Right atrium auricular region (tissue), 2 donors: ENCODE data around the gene OLFML3. TPM values are rescaled to one million over a fixed set of nuclear protein-coding genes. Genes with fewer than 3 reads are reported as not detected.
A peak's percentile ranks its signal among the peaks of the same experiment; 100 is the strongest.

Experiments used
- DNase-seq: peaks from one replicate; pipeline ENCODE4 v3.0.0-alpha.2; 2019; ENCODE audit warnings: low spot score
- H3K27ac ChIP-seq, 2 donors: fragments of 200-600 bp; sonication (generic); 1 replicate in 1 of 2; 2 replicates in 1 of 2; pipeline ENCODE4 v1.5.1; 2016 to 2019
- H3K27me3 ChIP-seq, 2 donors: fragments of 200-600 bp; sonication (generic); one replicate each; pipeline versions ENCODE4 v1.5.1 to v1.6.0; 2017 to 2019
- H3K36me3 ChIP-seq: fragments of 200-600 bp; sonication (generic); one replicate; pipeline ENCODE4 v1.5.1; 2016
- H3K4me1 ChIP-seq, 2 donors: fragments of 200-600 bp; sonication (generic); one replicate each; pipeline versions ENCODE4 v1.5.1 to v1.6.0; 2017 to 2019
- H3K4me3 ChIP-seq, 2 donors: fragments of 200-600 bp; sonication (generic); 1 replicate in 1 of 2; 2 replicates in 1 of 2; pipeline ENCODE4 v1.5.1; 2017 to 2019; ENCODE audit warnings: mild to moderate bottlenecking in 1 of 2, moderate library complexity in 1 of 2
- H3K9me3 ChIP-seq, 2 donors: fragments of 200-600 bp; sonication (generic); one replicate each; pipeline ENCODE4 v1.5.1; 2019
- total RNA-seq, 2 donors: library from RNA; depleted of rRNA; stranded (reverse); fragments of >200 nt; gene quantifications; one replicate each; pipeline ENCODE4 v1.1.0, GENCODE V29; 2016
- TF ChIP-seq, protein P1 (sequence below), 2 donors: fragments of 200-600 bp; sonication (generic); IDR thresholded peaks; one replicate each; pipeline ENCODE4 v1.5.1; 2019; ENCODE audit warnings: antibody characterized with exemption in 2 of 2

The OLFML3 gene, protein sequence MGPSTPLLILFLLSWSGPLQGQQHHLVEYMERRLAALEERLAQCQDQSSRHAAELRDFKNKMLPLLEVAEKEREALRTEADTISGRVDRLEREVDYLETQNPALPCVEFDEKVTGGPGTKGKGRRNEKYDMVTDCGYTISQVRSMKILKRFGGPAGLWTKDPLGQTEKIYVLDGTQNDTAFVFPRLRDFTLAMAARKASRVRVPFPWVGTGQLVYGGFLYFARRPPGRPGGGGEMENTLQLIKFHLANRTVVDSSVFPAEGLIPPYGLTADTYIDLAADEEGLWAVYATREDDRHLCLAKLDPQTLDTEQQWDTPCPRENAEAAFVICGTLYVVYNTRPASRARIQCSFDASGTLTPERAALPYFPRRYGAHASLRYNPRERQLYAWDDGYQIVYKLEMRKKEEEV
- total RNA-seq, result 10 to 100 TPM; 22.4 to 28.6 TPM

DNA sequence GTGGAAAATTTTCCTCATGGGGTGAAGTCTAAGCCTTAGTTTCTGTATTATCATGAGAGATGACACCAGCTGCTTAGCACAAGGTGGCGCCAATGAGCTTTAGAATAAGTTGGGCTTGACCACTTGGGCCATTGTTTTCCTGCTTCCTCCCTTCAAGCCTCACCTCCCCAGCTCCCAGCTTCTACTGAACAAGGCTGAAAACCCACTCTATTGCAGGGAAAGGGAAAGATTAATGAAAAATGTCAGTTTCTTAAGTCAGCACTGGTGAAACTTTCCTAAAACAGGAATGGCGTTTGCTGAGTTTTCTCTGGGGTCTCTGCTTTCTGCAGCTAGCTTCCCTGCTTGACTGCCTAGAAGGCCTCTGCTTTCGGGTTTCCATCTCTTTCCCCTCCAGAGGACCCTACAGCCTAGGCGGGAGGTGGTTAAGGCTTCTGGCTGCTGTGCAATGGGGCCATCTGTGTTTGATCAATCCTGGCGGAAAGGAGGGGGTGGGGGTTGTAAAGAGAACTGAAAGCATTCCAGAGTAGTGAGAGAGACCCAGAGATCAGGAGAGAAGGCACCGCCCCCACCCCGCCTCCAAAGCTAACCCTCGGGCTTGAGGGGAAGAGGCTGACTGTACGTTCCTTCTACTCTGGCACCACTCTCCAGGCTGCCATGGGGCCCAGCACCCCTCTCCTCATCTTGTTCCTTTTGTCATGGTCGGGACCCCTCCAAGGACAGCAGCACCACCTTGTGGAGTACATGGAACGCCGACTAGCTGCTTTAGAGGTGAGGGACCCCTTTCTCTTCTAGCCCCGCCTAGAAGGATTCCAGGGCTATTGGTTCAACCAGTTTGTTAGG lies at the start of gene OLFML3:
Gene OLFML3, plus strand, starts transcription at position 612 of the 840 bp plus-strand sequence. Its CDS starts 43 bp downstream, at position 655.
- Histone ChIP-seq H3K4me1 (peaks cover 0 to 55% of the 10 kb centered on the region in 2 donors), H3K27ac (peak within 1 kb of the TSS; percentile 37 to 63), H3K36me3 (peaks cover 8% of the 10 kb centered on the region), H3K9me3 (no peaks in the 10 kb centered on the region), H3K27me3 (no peaks in the 10 kb centered on the region), H3K4me3 (peak within 1 kb of the TSS; percentile 30 to 33)
- peak; percentile 91 for DNase-seq
- TF ChIP-seq, protein P1, sequence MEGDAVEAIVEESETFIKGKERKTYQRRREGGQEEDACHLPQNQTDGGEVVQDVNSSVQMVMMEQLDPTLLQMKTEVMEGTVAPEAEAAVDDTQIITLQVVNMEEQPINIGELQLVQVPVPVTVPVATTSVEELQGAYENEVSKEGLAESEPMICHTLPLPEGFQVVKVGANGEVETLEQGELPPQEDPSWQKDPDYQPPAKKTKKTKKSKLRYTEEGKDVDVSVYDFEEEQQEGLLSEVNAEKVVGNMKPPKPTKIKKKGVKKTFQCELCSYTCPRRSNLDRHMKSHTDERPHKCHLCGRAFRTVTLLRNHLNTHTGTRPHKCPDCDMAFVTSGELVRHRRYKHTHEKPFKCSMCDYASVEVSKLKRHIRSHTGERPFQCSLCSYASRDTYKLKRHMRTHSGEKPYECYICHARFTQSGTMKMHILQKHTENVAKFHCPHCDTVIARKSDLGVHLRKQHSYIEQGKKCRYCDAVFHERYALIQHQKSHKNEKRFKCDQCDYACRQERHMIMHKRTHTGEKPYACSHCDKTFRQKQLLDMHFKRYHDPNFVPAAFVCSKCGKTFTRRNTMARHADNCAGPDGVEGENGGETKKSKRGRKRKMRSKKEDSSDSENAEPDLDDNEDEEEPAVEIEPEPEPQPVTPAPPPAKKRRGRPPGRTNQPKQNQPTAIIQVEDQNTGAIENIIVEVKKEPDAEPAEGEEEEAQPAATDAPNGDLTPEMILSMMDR (IDR thresholded peaks at IDR 0.05), result peak; percentile 57 to 76

DNA sequence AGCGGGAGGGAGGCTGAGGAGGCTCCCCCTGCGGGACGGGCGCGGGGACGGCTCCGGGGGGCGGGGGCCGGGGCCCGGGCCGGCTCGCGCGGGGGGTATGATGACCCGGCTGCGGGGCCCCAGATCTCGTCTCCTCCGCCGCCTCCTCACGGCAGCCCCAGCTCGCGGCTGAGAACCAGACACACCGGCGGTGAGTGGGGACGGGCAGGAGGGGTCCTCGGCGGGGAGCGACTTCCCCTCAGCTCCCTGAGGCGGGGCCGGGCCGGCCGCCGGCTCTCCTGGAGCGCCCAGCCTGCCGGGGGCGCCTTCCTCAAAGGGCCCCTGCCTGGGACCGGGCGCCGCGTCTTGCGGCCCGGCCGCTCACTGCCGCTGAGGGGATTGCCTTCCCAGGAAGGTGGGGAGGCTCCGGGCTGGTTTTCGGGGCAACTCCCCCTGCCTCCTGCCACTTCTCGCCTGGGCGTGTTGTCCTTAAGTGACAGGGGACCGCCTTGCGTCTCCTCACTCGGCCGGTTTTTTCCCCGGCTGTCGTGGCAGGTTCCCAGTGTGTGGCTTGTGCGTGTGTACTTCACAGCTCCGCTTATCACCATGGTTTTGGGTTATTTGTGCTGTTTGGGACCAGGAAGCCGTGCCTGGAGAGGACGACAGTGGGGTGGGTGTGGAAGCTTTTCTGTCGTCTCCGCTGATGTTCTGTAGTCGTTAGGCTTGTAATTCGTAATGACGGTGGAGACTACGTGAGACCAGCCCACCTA lies 49.4 kb upstream of the OLFML3 start:
- Histone ChIP-seq H3K36me3 (no peaks in the 10 kb centered on the region), H3K4me1 (peaks cover 0 to 47% of the 10 kb centered on the region in 2 donors), H3K27ac (peak overlapping the region; percentile 92 to 97), H3K27me3 (no peaks in the 10 kb centered on the region), H3K4me3 (peak overlapping the region; percentile 79 to 85), H3K9me3 (no peaks in the 10 kb centered on the region)
- DNase-seq, result peak; percentile 61
- TF ChIP-seq, protein P1 (IDR thresholded peaks at IDR 0.05), result peak in 1 of 2 donors; percentile 41

DNA sequence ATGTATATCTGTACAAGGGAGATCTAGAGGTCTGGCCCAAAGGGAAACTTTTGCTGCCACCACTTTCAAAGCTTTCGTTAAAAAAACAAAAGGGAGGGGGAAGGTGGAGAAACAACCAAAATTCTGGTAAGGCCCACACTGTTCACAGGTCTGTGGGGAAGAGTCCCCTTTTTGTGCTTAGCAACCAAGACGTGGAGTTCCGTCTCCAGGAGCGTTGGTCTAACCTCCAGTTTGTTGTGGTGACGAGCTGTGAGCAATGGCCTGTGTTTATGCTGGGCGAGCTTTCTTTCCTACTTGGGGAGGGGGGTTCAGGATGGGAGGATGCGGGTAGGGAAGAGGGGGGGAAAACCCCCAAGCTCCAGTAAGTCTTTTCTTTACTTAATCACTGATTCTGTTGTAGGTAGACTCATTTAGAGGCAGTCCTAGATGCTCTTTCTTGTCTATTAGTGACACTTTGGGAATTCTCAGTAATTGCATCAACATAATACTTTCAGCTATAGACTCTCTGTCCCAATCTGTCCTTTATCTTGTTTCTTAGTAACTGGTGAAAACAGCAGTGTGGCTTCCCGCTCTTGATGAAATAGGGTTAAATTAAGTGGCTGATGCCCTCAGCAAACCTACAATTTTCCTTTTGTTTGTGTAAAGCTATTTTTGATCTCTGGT lies 48.6 kb upstream of the OLFML3 start:
- TF ChIP-seq, protein P1 (IDR thresholded peaks at IDR 0.05), result no peak
- H3K4me1 ChIP-seq, result peaks cover 0 to 50% of the 10 kb centered on the region in 2 donors

DNA sequence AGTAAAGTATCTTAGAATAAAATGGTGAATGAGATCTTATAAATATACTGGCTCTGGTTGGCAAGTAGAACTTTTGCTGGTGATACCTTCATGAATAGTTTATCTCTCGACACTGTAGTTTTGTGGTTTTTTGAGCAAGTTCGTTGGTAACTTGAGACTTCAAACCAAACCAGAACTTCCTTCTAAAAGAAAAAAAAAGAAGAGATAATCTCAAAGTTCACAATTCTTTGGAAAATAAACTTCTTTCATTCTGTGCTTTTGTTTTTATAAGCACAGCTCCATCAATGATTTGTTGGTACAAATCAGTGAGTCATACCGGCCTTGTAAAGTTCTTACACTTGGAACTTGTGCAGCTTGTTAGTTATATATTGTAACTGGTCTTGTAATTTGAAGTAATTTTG lies 47.8 kb upstream of the OLFML3 start:
- Histone ChIP-seq H3K27ac (peak overlapping the region; percentile 92 to 97), H3K4me3 (peak overlapping the region; percentile 79 to 85), H3K36me3 (no peaks in the 10 kb centered on the region), H3K4me1 (peaks cover 0 to 57% of the 10 kb centered on the region in 2 donors), H3K27me3 (no peaks in the 10 kb centered on the region), H3K9me3 (no peaks in the 10 kb centered on the region)
- TF ChIP-seq, protein P1 (IDR thresholded peaks at IDR 0.05), result no peak
- no peak for DNase-seq

More for the DNA sequence above, 48.6 kb upstream of the OLFML3 start:
- H3K9me3 ChIP-seq, result no peaks in the 10 kb centered on the region
- peak overlapping the region; percentile 92 to 97 for H3K27ac ChIP-seq
- no peak for DNase-seq
- no peaks in the 10 kb centered on the region for H3K36me3 ChIP-seq
- H3K27me3 ChIP-seq, result no peaks in the 10 kb centered on the region
- H3K4me3 ChIP-seq, result peak overlapping the region; percentile 79 to 85

DNA sequence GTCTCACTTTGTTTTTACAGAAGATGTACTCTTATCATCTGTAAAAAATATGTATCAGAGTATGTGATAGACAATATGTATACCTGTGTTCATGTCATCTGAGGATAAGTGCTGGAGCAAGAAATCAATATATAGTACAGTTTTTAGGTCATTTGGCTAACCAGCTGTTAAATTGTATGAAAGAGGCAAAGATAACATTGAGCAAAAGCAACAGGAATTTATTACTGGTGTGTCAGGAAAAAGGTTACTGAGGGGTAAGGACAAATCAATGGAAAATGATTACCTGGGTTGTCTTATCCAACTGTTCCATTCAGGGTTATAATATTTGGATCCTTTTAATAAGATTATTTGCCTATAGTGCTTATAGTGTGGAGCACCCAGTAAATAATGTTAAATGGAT lies 45.3 kb upstream of the OLFML3 start:
- peaks cover 0 to 58% of the 10 kb centered on the region in 2 donors for H3K4me1 ChIP-seq
- no peaks in the 10 kb centered on the region for H3K36me3 ChIP-seq
- no peak for DNase-seq
- H3K27me3 ChIP-seq, result no peaks in the 10 kb centered on the region
- TF ChIP-seq, protein P1 (IDR thresholded peaks at IDR 0.05), result no peak
- H3K4me3 ChIP-seq, result no peak overlapping the region
- no peaks in the 10 kb centered on the region for H3K9me3 ChIP-seq
- H3K27ac ChIP-seq, result no peak overlapping the region
